Adipocyte (in vitro differentiated cells): Measurements from ENCODE around the gene ARMC6.

Experiments used
- DNase-seq: peaks from one replicate; pipeline ENCODE4 v3.0.0-alpha.2; 2015; ENCODE audit warnings: low read depth
- H3K27me3 ChIP-seq: replicated peaks from 2 replicates; pipeline ENCODE4 v1.7.0; 2013; ENCODE audit warnings: mild to moderate bottlenecking, low read length, moderate library complexity; ENCODE audit not compliant: control insufficient read depth, insufficient read depth
- H3K36me3 ChIP-seq: 2 replicates; pipeline ENCODE4 v1.7.0; 2013; ENCODE audit warnings: low read length, mild to moderate bottlenecking, moderate library complexity; ENCODE audit not compliant: control insufficient read depth, insufficient read depth, severe bottlenecking
- H3K4me1 ChIP-seq: 2 replicates; pipeline ENCODE4 v1.7.0; 2013; ENCODE audit warnings: mild to moderate bottlenecking, low read length, moderate library complexity; ENCODE audit not compliant: control insufficient read depth, insufficient read depth
- H3K4me3 ChIP-seq: 2 replicates; pipeline ENCODE4 v1.7.0; 2013; ENCODE audit warnings: mild to moderate bottlenecking, low read length, moderate library complexity
- H3K9ac ChIP-seq: 2 replicates; pipeline ENCODE4 v1.7.0; 2013; ENCODE audit warnings: mild to moderate bottlenecking, low read length, moderate library complexity
- H3K9me3 ChIP-seq: 2 replicates; pipeline ENCODE4 v1.7.0; 2013; ENCODE audit warnings: mild to moderate bottlenecking, low read length, moderate library complexity; ENCODE audit not compliant: control insufficient read depth

ARMC6 gene

DNA sequence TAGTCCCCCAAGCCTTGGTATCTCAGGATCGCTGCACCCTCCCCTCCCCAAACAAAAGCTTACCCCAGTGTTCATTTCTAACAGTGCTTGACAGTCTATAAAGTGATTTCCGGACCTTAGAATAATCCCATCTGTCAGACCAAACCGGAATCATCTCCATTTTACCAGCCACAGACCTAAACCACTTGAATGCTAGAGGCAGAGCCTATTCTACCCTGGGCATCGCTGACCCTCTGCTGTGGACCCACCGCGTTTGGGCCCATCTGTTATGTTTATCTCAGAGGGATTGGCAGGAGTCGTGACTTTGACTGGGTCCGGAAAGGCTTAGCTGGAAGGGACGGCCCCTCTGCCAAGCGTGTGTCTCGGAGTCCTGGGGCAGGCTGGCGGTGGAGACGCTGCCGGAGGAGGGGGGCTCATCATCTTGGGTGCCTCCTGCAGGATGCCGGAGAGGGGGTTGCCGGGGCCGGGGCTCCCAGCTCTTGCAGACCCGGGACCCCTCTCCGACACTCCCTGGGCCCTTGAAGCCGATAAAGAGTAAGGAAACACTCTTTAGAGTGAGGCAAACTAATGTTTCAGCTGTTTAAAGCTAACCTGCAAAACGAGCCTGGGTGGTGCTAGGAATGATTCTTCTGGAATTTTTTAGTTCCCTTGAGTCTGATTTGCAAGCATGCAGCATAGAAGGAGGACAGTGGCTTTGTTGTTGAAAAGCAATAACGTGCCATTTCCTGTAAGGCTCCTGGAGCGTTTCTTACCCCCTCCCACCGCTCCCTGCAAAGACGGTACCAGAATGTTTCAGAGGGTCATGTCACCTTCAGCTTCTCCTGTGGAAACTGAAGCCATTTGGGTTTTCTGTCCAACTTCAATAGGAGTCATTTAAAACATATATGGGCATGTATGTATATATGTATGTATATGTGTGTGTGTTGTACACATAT is 31.7 kb downstream of the ARMC6 start:
- Histone ChIP-seq H3K9ac (peak overlapping the region; percentile 84), H3K4me3 (peak overlapping the region; percentile 87), H3K4me1 (peaks cover 39% of the 10 kb centered on the region), H3K36me3 (no peaks in the 10 kb centered on the region), H3K9me3 (no peaks in the 10 kb centered on the region), H3K27me3 (no peaks in the 10 kb centered on the region)
- peak; percentile 34 for DNase-seq

- Histone ChIP-seq H3K27me3 (no peaks in the 10 kb centered on the region), H3K4me1 (peaks cover 35% of the 10 kb centered on the region), H3K36me3 (no peaks in the 10 kb centered on the region), H3K9ac (no peak overlapping the region), H3K4me3 (no peak overlapping the region), H3K9me3 (no peaks in the 10 kb centered on the region)
- no peak for DNase-seq
Observed at GRCh38 chr19:19067276-19068072, 34.1 kb downstream of the ARMC6 start.

- Histone ChIP-seq H3K4me1 (peaks cover 29% of the 10 kb centered on the region), H3K9ac (no peak overlapping the region), H3K27me3 (no peaks in the 10 kb centered on the region), H3K9me3 (no peaks in the 10 kb centered on the region), H3K4me3 (no peak overlapping the region), H3K36me3 (no peaks in the 10 kb centered on the region)
- no peak for DNase-seq
Observed at GRCh38 chr19:19068659-19069654, 35.6 kb downstream of the ARMC6 start.

DNA sequence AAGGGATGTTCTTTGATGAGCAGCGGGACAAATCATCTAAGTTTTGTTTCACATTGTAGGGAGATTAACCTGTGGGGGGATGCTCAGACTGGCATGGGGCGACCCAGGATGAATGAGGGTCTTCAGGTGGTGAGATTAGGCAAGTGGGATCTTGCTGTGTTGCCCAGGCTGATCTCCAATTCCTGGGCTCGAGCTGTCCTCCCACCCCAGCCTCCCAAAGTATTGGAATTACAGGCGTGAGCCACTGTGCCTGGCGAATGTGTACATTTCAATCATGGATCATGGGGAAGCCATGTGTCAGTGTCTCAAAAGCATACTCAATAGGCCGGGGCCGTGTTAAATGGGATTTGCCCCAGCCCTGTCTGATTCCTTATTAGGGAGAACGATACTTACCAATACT is 38.5 kb downstream of the ARMC6 start:
- H3K4me1 ChIP-seq, result peaks cover 15% of the 10 kb centered on the region
- no peak overlapping the region for H3K4me3 ChIP-seq
- no peak for DNase-seq
- no peak overlapping the region for H3K9ac ChIP-seq
- H3K27me3 ChIP-seq, result no peaks in the 10 kb centered on the region
- H3K36me3 ChIP-seq, result no peaks in the 10 kb centered on the region
- no peaks in the 10 kb centered on the region for H3K9me3 ChIP-seq

DNA sequence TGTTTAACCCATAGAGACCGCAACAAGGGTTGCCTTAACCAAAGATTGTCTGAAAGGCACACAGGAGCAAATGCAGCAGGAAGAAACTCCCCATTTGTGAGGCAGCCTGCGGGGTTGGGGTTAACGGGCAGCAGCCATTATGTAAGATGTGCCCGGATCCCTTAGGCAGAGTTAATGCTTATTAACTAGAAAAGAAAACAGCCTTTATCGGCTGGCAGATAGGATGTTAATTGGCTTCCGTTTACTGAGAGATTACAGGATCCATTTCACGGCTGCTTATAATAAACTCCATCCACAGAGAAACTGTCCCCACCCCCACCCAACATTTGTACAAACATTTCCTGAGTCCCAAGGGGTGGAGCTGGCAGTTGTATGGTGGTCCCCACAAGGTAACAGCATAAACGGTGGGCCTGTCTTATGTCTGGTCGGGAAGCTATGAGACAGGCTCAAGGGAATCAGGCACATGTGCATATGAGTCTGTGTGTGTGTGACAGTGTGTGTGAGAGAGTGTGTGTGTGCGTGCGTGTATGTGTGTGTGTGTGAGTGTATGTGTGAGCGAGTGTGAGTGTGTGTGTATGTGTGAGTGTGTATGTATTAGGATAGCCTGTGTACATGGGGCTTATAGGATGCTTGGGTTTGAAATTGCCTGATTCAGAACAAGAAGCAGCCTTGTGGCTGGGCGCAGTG is 40.9 kb downstream of the ARMC6 start:
- Histone ChIP-seq H3K4me1 (no peaks in the 10 kb centered on the region), H3K9me3 (no peaks in the 10 kb centered on the region), H3K4me3 (no peak overlapping the region), H3K27me3 (no peaks in the 10 kb centered on the region), H3K36me3 (no peaks in the 10 kb centered on the region), H3K9ac (no peak overlapping the region)
- no peak for DNase-seq

DNA sequence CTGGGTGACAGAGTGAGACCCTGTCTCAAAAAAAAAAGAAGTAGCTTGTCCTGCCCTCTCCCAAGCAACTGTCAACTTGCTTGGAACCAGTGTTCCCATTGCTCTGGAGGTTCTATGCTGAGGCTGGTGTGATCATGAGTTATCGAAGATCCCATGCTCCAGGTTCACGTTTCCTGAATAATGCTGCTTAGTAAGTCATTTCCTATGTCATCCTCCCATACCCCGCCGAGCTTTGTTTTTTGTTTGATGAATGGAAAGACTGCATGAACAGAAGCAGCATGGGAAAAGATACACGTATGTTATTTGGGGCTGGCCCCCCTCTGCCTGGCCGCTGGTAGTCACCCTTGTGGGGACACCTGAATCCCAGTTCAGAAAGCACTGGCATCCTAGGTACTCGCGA is 41.7 kb downstream of the ARMC6 start:
- no peaks in the 10 kb centered on the region for H3K36me3 ChIP-seq
- DNase-seq, result no peak
- no peaks in the 10 kb centered on the region for H3K27me3 ChIP-seq
- H3K4me1 ChIP-seq, result no peaks in the 10 kb centered on the region
- H3K9me3 ChIP-seq, result no peaks in the 10 kb centered on the region
- no peak overlapping the region for H3K4me3 ChIP-seq
- no peak overlapping the region for H3K9ac ChIP-seq

DNA sequence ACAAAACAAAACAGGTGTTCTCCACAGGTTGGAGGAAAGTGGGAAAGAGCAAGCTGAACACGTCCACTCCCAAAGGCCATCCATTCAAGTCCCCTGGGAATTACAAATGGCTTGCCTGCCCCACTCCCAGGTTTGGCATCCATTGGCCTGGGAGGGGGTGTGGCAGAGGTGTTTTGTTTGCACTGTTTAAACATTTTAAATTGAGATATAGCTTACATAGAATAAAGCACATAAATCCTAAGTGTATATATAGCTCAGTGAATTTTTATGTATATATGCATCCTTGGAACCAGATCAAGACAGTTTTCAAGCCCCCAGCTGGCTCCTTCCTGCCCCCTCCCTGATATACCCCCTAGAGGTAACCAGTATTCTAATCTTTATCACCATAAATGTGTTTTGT is 43.1 kb downstream of the ARMC6 start:
- no peaks in the 10 kb centered on the region for H3K4me1 ChIP-seq
- H3K4me3 ChIP-seq, result no peak overlapping the region
- no peaks in the 10 kb centered on the region for H3K27me3 ChIP-seq
- no peaks in the 10 kb centered on the region for H3K36me3 ChIP-seq
- H3K9ac ChIP-seq, result no peak overlapping the region
- no peaks in the 10 kb centered on the region for H3K9me3 ChIP-seq
- DNase-seq, result no peak

GRCh38 chr19:19077103-19077502 is 43.7 kb downstream of the ARMC6 start:
- DNase-seq, result no peak
- Histone ChIP-seq H3K27me3 (no peaks in the 10 kb centered on the region), H3K9me3 (no peaks in the 10 kb centered on the region), H3K9ac (no peak overlapping the region), H3K4me1 (no peaks in the 10 kb centered on the region), H3K4me3 (no peak overlapping the region), H3K36me3 (no peaks in the 10 kb centered on the region)

GRCh38 chr19:19078801-19079200 is 45.4 kb downstream of the ARMC6 start:
- H3K4me3 ChIP-seq, result no peak overlapping the region
- no peaks in the 10 kb centered on the region for H3K4me1 ChIP-seq
- H3K27me3 ChIP-seq, result no peaks in the 10 kb centered on the region
- H3K36me3 ChIP-seq, result no peaks in the 10 kb centered on the region
- no peak overlapping the region for H3K9ac ChIP-seq
- DNase-seq, result no peak
- H3K9me3 ChIP-seq, result no peaks in the 10 kb centered on the region

DNA sequence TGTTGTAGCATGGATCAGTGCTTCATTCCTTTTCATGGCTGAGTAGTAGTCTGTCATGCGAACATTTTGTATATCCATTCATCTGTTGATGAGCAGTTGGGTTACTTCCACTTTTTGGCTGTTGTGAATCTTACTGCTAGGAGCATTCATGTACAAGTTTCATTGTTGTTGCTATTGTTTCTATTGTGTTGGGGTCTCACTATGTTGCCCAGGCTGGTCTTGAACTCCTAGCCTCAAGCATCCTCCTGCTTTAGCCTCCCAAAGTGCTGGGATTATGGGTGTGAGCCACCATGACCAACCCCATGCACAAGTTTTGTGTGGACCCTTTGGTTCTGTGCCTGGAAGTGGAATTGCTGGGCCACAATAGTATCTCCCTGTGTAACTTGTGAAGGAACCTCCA is 46.2 kb downstream of the ARMC6 start:
- Histone ChIP-seq H3K27me3 (no peaks in the 10 kb centered on the region), H3K9me3 (no peaks in the 10 kb centered on the region), H3K4me3 (no peak overlapping the region), H3K36me3 (no peaks in the 10 kb centered on the region), H3K9ac (no peak overlapping the region), H3K4me1 (no peaks in the 10 kb centered on the region)
- DNase-seq, result no peak
